ENCODE measurements around the gene CFAP43. TPM values are rescaled to one million over a fixed set of nuclear protein-coding genes. Genes with fewer than 3 reads are reported as not detected.

Gene CFAP43, protein sequence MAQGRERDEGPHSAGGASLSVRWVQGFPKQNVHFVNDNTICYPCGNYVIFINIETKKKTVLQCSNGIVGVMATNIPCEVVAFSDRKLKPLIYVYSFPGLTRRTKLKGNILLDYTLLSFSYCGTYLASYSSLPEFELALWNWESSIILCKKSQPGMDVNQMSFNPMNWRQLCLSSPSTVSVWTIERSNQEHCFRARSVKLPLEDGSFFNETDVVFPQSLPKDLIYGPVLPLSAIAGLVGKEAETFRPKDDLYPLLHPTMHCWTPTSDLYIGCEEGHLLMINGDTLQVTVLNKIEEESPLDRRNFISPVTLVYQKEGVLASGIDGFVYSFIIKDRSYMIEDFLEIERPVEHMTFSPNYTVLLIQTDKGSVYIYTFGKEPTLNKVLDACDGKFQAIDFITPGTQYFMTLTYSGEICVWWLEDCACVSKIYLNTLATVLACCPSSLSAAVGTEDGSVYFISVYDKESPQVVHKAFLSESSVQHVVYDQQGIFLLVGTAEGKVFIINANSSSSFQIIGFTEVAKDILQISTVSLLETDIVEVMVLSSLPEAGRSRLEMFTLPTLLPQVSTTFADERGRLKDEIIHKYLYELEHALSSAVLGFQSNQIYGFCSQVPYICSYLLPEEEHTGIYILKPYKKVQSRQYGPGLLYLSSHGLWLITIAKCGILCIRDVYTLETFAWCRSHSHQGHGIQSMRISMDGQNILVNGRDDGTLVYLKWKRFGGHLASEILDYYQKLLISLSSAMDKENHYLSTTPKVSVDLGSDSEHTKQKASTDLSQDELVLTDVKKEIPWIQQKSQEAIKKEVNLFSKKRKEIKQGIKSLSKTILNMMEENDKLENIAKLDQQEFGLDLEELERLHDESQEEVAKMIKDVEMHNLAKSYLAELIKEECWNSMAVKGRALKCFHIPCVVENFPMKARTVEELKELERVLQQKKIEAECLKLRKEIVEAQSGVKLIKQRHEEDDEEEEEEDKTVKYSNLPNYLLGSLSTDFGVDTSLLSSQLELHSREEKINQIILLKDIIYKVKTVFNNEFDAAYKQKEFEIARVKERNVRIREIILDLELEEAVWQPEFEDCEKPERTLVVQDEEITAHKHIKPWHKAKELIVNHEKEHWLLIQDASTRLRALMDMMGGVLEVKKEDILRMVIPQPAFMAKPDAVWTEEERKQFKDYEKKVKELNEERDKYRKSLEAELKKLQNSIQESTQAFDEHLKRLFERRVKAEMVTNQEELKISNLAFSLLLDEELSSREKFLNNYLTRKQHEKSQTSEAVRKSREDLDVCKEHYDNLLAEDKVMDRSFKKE (N-terminal part only)
- 10 to 100 TPM; 13.4 to 29.6 (median 25.0) TPM for polyA plus RNA-seq (ENCODE audit: insufficient read length in 3 of 3)
- long read RNA-seq, donor 1 = 0 reads
- long read RNA-seq, donor 2 = 0 reads
- long read RNA-seq, donor 3 = 0 reads
- long read RNA-seq, donor 4 = 0 reads
- long read RNA-seq, donor 5 = 0 reads
- long read RNA-seq, donor 6 = 0 reads
- long read RNA-seq, donor 7 = 0 reads
- long read RNA-seq, donor 8 = 0 reads
- long read RNA-seq, donor 9 = 0 reads
- long read RNA-seq, donor 10, partial matches to known transcripts = 0 of 1 reads
- long read RNA-seq, donor 10, other reads (novel, unspliced or antisense) = 0 of 1 reads
- long read RNA-seq, donor 11 = 0 reads
- long read RNA-seq, donor 12 = 0 reads
- long read RNA-seq, donor 13, partial matches to known transcripts = 0 of 1 reads
- long read RNA-seq, donor 13, other reads (novel, unspliced or antisense) = 0 of 1 reads
- long read RNA-seq, donor 14 = 0 reads
- long read RNA-seq, donor 15, partial matches to known transcripts = 181 of 426 reads
- long read RNA-seq, donor 15, other reads (novel, unspliced or antisense) = 244 of 426 reads
- long read RNA-seq, donor 16, partial matches to known transcripts = 0 of 1 reads
- long read RNA-seq, donor 16, other reads (novel, unspliced or antisense) = 0 of 1 reads

GRCh38 chr10:104231784-104232612 is at the start of gene CFAP43:
Gene CFAP43 (minus strand): TSS chr10:104232364. CDS start chr10:104232246, 118 bp downstream.
- peak; percentile 96 for DNase-seq

DNA sequence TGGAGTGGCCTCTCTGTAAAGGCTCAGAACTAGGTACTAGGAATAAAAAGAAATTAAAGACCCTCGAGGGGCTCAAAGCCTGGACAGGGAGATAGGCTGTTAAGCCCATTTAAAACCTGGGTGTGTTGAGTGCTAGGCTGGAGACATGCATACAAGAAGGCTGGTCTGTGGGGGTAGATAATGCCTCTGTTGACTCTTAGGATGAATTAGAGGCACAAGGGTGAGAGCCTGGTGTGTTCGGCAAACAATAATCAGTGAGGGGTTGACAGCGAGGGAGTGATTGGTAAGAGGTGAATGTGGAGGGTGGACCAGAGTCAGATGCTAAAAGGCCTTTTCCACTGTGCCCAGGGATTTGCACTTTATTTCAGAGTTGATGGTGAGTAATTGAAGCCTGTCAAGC is 49.5 kb upstream of the CFAP43 start:
- DNase-seq = no peak

- DNase-seq = no peak
Observed at GRCh38 chr10:104279550-104280259, 47.5 kb upstream of the CFAP43 start.

GRCh38 chr10:104277785-104278184 is 45.6 kb upstream of the CFAP43 start:
- no peak for DNase-seq

GRCh38 chr10:104276192-104276591 is 44.0 kb upstream of the CFAP43 start:
- no peak for DNase-seq

DNA sequence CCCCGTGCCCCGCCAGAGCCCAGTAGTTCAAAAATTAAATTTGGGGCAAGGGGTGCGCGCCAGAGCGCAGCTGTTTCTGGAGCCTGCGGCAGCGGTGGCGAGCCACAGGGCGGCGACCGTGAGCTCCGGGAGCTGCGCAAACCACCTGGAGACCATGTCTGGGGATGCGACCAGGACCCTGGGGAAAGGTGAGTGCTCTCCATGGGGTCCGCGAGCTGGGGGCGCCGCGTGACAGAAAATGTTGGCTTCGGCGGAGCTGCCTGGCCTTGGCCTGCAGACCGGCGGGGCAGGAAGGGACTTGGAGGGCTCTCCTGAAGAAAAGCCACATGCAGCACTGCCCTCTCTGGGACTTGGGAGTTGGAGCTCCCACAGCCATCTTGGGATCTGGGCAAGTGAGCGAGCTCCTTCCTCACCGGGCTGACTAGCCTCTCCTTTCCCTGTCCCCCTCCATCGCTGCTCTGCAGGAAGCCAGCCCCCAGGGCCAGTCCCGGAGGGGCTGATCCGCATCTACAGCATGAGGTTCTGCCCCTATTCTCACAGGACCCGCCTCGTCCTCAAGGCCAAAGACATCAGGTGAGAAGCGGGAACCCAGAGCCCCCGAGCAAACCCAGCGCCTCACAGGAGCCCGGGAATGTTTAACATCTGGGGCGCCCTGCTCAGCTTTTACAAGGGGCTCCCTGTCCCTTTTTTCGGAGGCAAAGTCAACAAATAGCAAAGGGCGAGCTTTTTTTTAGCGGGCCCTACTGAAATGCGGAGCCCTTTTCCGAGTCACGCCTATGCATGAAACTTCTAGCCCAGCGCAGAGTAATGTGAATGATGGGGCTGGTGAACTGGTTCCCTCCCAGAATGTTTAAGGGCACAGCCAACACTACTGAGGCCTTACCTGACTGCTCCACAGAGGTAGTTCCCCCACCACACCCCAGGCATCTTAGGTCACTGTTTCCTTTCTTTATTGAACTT is 42.9 kb upstream of the CFAP43 start:
- no peak for DNase-seq

- DNase-seq = no peak
Observed at GRCh38 chr10:104273899-104274575, 41.9 kb upstream of the CFAP43 start.

DNA sequence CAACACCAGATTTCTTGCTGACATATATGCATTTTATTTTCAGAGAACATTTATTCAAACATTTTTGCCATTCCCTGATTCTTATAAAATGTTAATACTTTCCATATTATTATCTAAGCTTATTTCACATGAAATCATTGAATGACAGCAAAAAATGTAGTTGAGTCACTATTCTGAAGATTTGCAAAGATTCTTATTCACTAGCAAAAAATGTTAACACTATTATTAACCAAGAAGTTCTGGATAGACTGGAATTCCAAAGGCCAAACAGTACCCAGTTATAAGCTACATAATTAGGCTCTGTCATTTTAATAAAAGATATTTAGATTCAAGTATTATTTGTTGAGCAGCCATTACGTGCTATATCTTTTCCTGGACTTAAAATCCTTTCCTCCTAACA is 41.1 kb upstream of the CFAP43 start:
- no peak for DNase-seq

DNA sequence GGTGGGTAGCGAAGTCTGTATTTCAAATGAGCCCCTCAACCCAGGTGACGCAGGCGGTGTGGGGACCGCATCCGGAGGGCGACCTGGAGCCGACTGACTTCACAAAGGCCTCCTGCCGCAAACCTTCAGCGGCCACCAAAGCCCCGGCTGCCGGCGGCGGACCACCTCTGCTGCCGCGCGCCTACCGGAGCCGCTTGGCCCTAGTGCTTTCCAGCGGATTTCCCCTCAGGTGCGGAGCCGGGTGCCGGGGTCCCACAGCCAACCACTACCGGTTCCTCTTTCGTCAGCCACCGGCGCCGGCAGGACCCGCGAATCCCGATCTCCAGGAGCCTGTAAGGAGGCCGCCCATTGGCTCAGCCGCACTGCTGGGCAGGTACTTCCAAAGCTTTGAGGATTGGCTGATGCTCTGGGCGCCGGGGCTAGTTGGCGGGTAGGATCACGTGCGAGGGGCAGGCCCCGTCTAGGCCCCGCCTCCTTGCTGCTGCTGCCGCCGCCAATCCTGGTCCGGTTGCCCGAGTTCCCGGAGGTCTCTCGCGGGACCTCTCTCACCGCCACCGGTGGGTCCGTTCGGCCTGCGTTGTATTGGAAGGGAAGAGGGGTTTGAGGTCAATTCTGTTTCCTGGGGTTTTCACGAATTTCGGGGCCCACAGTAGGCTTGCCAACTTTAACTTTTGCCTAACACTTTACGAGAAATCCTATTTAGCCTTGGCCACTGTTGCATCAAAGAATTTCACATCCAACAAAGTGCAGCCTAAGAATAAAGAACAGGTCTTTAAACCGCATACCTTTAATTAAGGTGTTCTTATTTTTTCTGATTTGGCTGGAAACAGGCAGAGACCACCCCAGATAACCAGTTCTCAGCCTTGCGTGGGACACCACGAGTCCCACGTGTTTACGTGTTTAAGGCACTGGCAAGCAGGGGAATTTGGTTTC is 36.8 kb upstream of the CFAP43 start, which contains the start of gene GSTO2:
TSS of gene GSTO2 (plus strand) at position 472 of the 933 bp plus-strand sequence. CDS start 5,732 bp downstream, outside the sequence.
- DNase-seq = peak; percentile 98

- DNase-seq = no peak
Observed at GRCh38 chr10:104268405-104268712, 36.2 kb upstream of the CFAP43 start.

DNA sequence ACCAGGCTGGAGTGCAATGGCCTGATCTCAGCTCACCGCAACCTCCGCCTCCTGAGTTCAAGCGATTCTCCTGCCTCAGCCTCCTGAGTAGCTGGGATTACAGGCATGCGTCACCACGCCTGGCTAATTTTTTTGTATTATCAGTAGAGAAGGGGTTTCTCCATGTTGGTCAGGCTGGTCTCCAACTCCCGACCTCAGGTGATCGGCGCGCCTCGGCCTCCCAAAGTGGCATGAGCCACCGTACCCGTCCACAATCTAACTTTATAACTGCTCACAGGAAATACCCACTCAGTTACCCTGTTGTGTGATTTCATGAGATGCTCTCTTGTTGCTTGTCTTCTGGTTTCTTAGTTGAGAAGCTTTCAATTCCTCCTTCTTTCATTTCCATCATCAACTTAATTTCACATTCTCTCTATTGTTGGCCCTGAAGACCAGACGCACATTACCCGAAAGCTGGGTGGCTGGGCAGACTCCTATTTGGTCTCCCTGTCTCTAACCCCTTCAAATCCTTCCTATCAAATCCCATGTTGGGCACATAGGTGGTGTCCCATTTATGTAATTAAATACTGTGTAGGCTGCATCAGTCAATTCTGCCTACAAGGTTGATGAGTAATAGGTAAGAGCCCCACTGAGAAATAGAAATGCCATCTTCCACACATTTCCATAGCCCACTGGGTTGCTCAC is 35.7 kb upstream of the CFAP43 start:
- no peak for DNase-seq

DNA sequence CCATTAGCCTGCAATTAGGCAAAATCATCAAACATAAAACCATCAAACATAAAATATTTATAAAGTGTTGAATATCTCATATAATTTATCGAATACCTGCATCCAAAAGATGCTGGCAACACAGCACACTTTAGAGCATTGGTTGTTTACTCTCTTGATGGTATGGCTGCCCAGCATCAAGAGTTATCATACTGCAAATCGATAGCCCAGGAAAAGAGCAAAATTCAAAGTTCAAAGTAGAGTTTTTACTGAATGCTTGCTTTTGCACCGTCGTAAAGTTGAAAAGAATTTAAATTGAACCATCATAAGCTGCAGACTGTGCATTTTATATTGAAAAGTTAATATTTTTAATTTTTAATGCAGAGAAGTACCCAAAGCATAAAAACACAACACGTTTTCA is 32.6 kb upstream of the CFAP43 start:
- no peak for DNase-seq

GRCh38 chr10:104262055-104262454 is 29.9 kb upstream of the CFAP43 start:
- no peak for DNase-seq

DNA sequence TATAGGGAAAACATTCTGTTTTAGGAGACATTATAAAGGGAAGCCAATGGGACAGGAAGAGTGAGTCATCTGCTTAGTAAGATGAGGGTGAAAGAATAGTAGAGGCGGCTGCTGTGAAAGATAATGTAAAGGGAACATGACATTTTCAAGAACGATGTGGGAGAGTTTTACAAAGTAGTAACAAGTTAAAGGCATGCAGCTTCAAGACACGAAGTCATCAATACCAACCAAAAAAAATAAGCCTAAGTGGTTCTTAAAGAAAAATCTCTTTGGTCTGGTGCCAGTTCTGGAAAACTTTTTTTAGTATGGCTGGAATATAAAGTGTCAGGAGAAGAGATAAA is 28.6 kb upstream of the CFAP43 start:
- DNase-seq = no peak

- no peak for DNase-seq
Observed at GRCh38 chr10:104259999-104260774, 28.0 kb upstream of the CFAP43 start.
